Measurements from ENCODE around the gene ACSL1. TPM values are rescaled to one million over a fixed set of nuclear protein-coding genes. Genes with fewer than 3 reads are reported as not detected.

The ACSL1 gene
- total and polyA plus RNA-seq, 12 donors, result 6.2 to 113 (median 67.7) TPM

DNA sequence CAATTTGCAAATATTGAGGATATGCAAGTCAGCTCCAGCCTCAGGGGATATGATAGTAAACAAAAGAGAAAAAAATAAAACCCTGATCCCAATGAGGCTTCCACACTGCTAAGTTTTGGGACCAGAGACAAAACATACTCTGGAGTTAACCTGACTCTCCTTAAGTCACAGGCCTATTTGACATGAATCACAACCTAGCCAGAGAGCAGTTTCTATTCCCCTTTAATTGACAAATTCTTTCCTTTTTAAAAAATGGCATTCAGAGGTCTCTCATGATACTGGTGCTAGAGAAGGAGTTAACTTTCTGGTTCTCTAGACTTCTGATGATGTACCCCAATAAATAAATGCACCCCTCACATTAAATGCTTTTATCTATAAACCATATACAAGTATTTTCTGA lies 8.8 kb downstream of the ACSL1 start:
- intact Hi-C loops (cut with DNase I), result no loop called here
- DNase-seq, result no peak
- TF ChIP-seq POLR2A (IDR thresholded peaks at IDR 0.05), result no peak
- TF ChIP-seq, protein P1, sequence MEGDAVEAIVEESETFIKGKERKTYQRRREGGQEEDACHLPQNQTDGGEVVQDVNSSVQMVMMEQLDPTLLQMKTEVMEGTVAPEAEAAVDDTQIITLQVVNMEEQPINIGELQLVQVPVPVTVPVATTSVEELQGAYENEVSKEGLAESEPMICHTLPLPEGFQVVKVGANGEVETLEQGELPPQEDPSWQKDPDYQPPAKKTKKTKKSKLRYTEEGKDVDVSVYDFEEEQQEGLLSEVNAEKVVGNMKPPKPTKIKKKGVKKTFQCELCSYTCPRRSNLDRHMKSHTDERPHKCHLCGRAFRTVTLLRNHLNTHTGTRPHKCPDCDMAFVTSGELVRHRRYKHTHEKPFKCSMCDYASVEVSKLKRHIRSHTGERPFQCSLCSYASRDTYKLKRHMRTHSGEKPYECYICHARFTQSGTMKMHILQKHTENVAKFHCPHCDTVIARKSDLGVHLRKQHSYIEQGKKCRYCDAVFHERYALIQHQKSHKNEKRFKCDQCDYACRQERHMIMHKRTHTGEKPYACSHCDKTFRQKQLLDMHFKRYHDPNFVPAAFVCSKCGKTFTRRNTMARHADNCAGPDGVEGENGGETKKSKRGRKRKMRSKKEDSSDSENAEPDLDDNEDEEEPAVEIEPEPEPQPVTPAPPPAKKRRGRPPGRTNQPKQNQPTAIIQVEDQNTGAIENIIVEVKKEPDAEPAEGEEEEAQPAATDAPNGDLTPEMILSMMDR (IDR thresholded peaks at IDR 0.05), result no peak
- peak overlapping the region in 1 of 5 donors; percentile 8 for H3K27ac ChIP-seq
- H3K4me1 ChIP-seq (replicated peaks in 1 of 2), result peaks cover 29 to 55% of the 10 kb centered on the region in 2 donors
- H3K36me3 ChIP-seq (replicated peaks in 1 of 2), result no peaks in the 10 kb centered on the region
- no peaks in the 10 kb centered on the region for H3K9me3 ChIP-seq (replicated peaks in 1 of 3)
- no peak overlapping the region for H3K4me3 ChIP-seq
- no peaks in the 10 kb centered on the region for H3K27me3 ChIP-seq

DNA sequence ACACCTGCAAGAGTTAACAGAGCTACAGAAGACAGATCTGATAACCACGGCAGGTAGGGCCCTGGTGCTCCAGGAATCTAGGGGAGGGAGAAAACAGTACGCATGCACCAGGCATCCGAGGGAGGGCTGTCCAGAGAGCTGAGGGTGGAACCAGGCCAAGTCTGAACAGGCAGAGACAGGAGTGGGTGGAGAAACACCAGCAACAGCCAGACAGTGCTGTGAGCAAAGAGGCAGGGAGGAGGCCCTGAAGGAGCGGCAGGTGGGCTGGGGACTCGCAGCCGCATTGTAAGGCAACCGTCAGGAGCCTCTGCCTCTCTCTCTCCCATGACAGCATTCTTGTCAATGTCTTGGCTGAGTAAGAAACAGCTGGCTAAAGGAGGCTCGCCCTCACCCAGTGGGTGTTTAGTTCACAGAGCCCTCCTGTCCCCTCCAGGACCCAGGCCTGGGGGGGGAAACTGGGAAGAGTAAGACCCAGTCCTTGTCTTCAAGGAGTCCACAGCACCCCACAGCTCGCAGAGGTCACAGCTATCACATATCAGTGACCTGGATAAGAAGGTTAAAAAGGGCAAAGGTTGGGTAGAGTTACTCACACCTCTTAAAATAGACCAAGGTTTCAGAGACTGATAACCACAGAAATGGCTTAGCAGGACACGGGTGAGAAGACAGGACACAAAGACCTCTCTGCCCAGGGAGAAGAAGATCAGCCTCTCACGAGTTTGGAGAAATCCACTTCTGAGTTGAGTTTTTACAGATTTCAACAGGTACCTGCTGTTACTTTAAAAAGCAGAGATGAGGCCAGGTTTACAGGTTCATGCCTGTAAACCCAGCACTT lies 10.5 kb downstream of the ACSL1 start:
- 11 to 21% (median 19%) methylated on average over 8 to 11 of the region's 11 CpGs for WGBS, 4 donors
- Histone ChIP-seq H3K4me1 (replicated peaks in 1 of 2) (peaks cover 29 to 57% of the 10 kb centered on the region in 2 donors), H3K27ac (peak overlapping the region in 2 of 5 donors; percentile 50 to 73), H3K27me3 (no peaks in the 10 kb centered on the region), H3K36me3 (replicated peaks in 1 of 2) (no peaks in the 10 kb centered on the region), H3K9me3 (replicated peaks in 1 of 3) (no peaks in the 10 kb centered on the region), H3K4me3 (peak overlapping the region in 1 of 4 donors; percentile 22)
- DNase-seq, result peak; percentile 67 to 92 (median 81)
- intact Hi-C loops (cut with DNase I), result no loop called here
- no peak for TF ChIP-seq POLR2A (IDR thresholded peaks at IDR 0.05)
- TF ChIP-seq, protein P1 (IDR thresholded peaks at IDR 0.05), result no peak

DNA sequence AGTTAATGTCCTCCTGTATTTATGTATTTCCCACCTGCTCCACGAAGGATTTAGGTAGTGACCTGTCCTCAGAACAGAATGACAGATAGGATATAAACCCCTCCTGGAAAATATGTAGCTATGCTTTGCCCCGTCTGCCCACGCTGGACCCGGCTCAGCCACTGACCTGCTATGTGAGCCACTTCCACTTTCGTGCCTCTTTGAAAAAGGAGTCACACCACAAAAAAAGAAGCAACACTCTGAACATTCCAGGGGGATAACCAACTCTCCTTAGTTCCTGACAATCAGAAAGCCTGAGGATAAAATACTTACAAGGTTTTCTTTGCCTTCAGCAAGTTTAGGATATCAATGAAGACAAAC lies 11.1 kb downstream of the ACSL1 start:
- intact Hi-C loops (cut with DNase I), result no loop called here
- 56 to 75% (median 63%) methylated on average over 5 of the region's 5 CpGs for WGBS, 4 donors

DNA sequence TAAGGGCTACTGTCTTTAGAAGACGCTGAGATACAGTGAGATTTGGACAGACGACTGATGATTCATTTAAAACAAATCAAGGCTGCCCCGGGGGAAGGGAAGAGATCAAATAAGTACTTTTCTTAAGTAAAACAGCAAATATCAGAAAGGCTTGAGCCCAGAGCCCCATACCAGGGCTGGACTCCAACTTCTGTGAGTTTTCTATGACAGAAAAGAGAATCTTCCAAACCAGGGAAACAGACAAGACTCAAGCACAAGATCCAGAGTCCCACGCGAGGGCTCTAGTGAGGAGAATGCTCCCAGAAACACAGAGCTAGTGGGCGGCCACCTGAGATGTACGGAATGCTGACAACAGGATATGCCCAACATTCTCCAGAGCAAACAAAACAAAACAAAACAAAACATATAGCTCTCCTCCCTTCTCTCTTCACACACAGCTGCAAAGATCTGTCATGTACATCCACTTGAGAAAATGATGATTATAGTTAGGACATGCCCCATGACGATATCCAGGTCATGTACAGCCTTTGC lies 13.1 kb downstream of the ACSL1 start:
- peak in 1 of 7 donors; percentile 49 for DNase-seq
- TF ChIP-seq, protein P1 (IDR thresholded peaks at IDR 0.05), result no peak
- TF ChIP-seq POLR2A (IDR thresholded peaks at IDR 0.05), result no peak
- H3K4me3 ChIP-seq, result peak overlapping the region in 1 of 4 donors; percentile 18
- peak overlapping the region in 4 of 5 donors; percentile 11 to 79 (median 45) for H3K27ac ChIP-seq
- H3K9me3 ChIP-seq (replicated peaks in 1 of 3), result no peaks in the 10 kb centered on the region
- H3K36me3 ChIP-seq (replicated peaks in 1 of 2), result no peaks in the 10 kb centered on the region
- peaks cover 29 to 60% of the 10 kb centered on the region in 2 donors for H3K4me1 ChIP-seq (replicated peaks in 1 of 2)
- intact Hi-C loops (cut with DNase I), result no loop called here
- H3K27me3 ChIP-seq, result no peaks in the 10 kb centered on the region
- WGBS, 4 donors, result 47 to 60% (median 55%) methylated on average over 8 of the region's 8 CpGs

More for the DNA sequence above, 11.1 kb downstream of the ACSL1 start:
- no peaks in the 10 kb centered on the region for H3K27me3 ChIP-seq
- peak overlapping the region in 1 of 4 donors; percentile 22 for H3K4me3 ChIP-seq
- H3K9me3 ChIP-seq (replicated peaks in 1 of 3), result no peaks in the 10 kb centered on the region
- H3K27ac ChIP-seq, result peak overlapping the region in 2 of 5 donors; percentile 50 to 73
- DNase-seq, result peak in 1 of 7 donors; percentile 48
- no peaks in the 10 kb centered on the region for H3K36me3 ChIP-seq (replicated peaks in 1 of 2)
- TF ChIP-seq, protein P1 (IDR thresholded peaks at IDR 0.05), result no peak
- TF ChIP-seq POLR2A (IDR thresholded peaks at IDR 0.05), result no peak
- peaks cover 29 to 57% of the 10 kb centered on the region in 2 donors for H3K4me1 ChIP-seq (replicated peaks in 1 of 2)
